HepG2 (cell line): ENCODE results near the gene RASSF7. TPM values are rescaled to one million over a fixed set of nuclear protein-coding genes. Genes with fewer than 3 reads are reported as not detected.

ENCODE experiments used
- ADNP ChIP-seq: sonication (generic); formaldehyde crosslinking; IDR thresholded peaks from 2 replicates; pipeline ENCODE4 v1.4.0; 2020; ENCODE audit warnings: missing genetic modification reagents
- BRD4 ChIP-seq: sonication (generic); formaldehyde crosslinking; IDR thresholded peaks from 2 replicates; pipeline ENCODE4 v1.4.0; 2020; ENCODE audit warnings: missing genetic modification reagents
- MIER2 ChIP-seq: IDR thresholded peaks from 2 replicates; pipeline ENCODE4 v1.6.1; 2016; ENCODE audit warnings: missing biosample characterization, missing genetic modification reagents
- PCBP1 ChIP-seq: fragments of 200-400 bp; formaldehyde crosslinking; IDR thresholded peaks from 2 replicates; pipeline ENCODE4 v1.6.1; 2017; ENCODE audit warnings: mild to moderate bottlenecking, low read depth, low read length, borderline replicate concordance
- RARG ChIP-seq: sonication (generic); formaldehyde crosslinking; IDR thresholded peaks from 2 replicates; pipeline ENCODE4 v1.4.0; 2020; ENCODE audit warnings: low read depth, mild to moderate bottlenecking, missing genetic modification reagents
- SMC3 ChIP-seq: IDR thresholded peaks from 2 replicates; pipeline ENCODE4 v1.6.1; 2011; ENCODE audit warnings: low read length, improper control_type of control experiment
- TOE1 ChIP-seq: sonication (generic); formaldehyde crosslinking; IDR thresholded peaks from 2 replicates; pipeline ENCODE4 v1.4.0; 2020; ENCODE audit warnings: mild to moderate bottlenecking, missing genetic modification reagents
- ZBED4 ChIP-seq: sonication (generic); formaldehyde crosslinking; IDR thresholded peaks from 2 replicates; pipeline ENCODE4 v1.4.0; 2020; ENCODE audit warnings: missing genetic modification reagents, borderline replicate concordance
- ZBTB33 ChIP-seq: sonication (generic); formaldehyde crosslinking; IDR thresholded peaks from 2 replicates; pipeline ENCODE4 v1.4.0; 2020; ENCODE audit warnings: missing genetic modification reagents
- ZFP36L2 ChIP-seq: sonication (generic); formaldehyde crosslinking; IDR thresholded peaks from 2 replicates; pipeline ENCODE4 v1.4.0; 2020; ENCODE audit warnings: missing genetic modification reagents
- ZNF20 ChIP-seq: sonication (generic); formaldehyde crosslinking; IDR thresholded peaks from 2 replicates; pipeline ENCODE4 v1.4.0; 2020; ENCODE audit warnings: mild to moderate bottlenecking, moderate library complexity, missing genetic modification reagents
- ZNF230 ChIP-seq: sonication (generic); formaldehyde crosslinking; IDR thresholded peaks from 2 replicates; pipeline ENCODE4 v1.4.0; 2020; ENCODE audit warnings: mild to moderate bottlenecking, missing genetic modification reagents
- ZNF256 ChIP-seq: sonication (generic); formaldehyde crosslinking; conservative IDR thresholded peaks from 2 replicates; pipeline ENCODE4 v1.4.0; 2020; ENCODE audit warnings: missing genetic modification reagents
- ZNF274 ChIP-seq: sonication (generic); formaldehyde crosslinking; IDR thresholded peaks from 2 replicates; pipeline ENCODE4 v1.5.1; 2020; ENCODE audit warnings: mild to moderate bottlenecking, missing genetic modification reagents
- ZNF883 ChIP-seq: sonication (generic); formaldehyde crosslinking; IDR thresholded peaks from 2 replicates; pipeline ENCODE4 v1.5.1; 2020; ENCODE audit warnings: mild to moderate bottlenecking, missing genetic modification reagents; ENCODE audit errors: not compliant biosample characterization
- polyA plus RNA-seq, 8 experiments: library from polyadenylated mRNA; depleted of rRNA in 3 of 8; stranded (reverse) in 7 of 8; unstranded in 1 of 8; fragments of >200 nt; fragmentation: Illumina TruSeq in 4 of 8; extraction: Trizol in 4 of 8; gene quantifications; 2 replicates each; pipeline versions ENCODE4 v1.2.1 to v1.2.3, GENCODE V29; 2011 to 2016; ENCODE audit warnings: low read depth in 4 of 8, missing spikeins in 1 of 8, mixed read lengths in 1 of 8; ENCODE audit not compliant: insufficient read depth in 1 of 8
- total RNA-seq, 5 experiments: library from RNA; depleted of rRNA; stranded (reverse); fragments of >200 nt; fragmentation: Illumina TruSeq; extraction: Trizol; gene quantifications; 2 replicates each; pipeline ENCODE4 v1.2.3, GENCODE V29; 2016; ENCODE audit warnings: low read depth in 1 of 5
- TF ChIP-seq, protein P1 (sequence below): sonication (generic); formaldehyde crosslinking; IDR thresholded peaks from 2 replicates; pipeline ENCODE4 v1.4.0; 2020; ENCODE audit warnings: mild to moderate bottlenecking, missing genetic modification reagents, borderline replicate concordance
- TF ChIP-seq, protein P2 (sequence below): sonication (generic); formaldehyde crosslinking; IDR thresholded peaks from 2 replicates; pipeline ENCODE4 v1.8.1; 2022; ENCODE audit warnings: mild to moderate bottlenecking, missing genetic modification reagents

The RASSF7 gene
- total and polyA plus RNA-seq, 2 of the 13 experiments (the other 11 are each of a cell fraction or from before 2014, with no cell fraction given), result 20.2 to 28.6 TPM

DNA sequence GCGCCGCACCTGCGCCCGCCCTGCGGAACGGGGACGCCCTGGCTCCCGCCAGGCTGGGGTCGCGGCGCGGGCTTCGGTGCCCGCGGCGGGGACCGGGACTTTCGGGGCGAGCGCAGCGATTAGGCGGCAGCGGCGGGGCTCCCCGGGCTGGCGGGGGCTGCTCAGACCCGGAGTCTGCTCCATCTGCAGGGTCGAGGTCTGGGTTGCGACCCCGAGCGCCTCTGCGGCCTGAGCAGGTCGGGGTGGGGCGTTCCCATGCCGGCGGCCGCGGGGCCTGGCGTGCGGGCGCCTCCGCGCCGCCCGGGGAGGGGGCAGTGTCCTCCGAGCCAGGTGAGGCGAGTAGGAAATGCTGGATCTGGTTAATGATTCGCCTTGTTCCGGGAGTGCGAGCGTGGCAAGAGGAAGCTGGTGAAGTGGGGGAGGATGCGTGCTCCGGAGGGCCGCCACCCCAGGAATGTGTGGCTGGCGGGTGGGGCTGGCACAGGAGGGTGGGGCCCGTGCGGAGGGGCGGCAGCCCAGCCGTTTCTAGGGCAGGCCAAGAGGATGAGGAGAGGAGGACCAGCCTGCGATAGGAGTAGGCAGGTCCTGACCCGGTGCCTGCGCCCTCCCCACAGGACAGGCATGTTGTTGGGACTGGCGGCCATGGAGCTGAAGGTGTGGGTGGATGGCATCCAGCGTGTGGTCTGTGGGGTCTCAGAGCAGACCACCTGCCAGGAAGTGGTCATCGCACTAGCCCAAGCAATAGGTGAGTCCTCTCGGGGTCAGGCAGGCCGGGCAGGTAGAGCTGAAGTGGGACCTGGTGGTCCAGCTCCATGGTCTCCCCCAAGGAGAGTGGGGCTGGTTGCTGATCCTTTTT, 606 bp downstream of the RASSF7 start (continued):
- TF ChIP-seq ZBED4 (CRISPR knock-in tag) (no peak), ZFP36L2 (CRISPR knock-in tag) (no peak), PCBP1 (no peak), ZNF883 (CRISPR knock-in tag) (no peak), ZNF256 (CRISPR knock-in tag) (no peak), MIER2 (CRISPR knock-in tag) (no peak), ZBTB33 (CRISPR knock-in tag) (no peak), SMC3 (no peak), ZNF274 (no peak), BRD4 (CRISPR knock-in tag) (no peak; the same call in 1 of the 2 replicates), ZNF230 (CRISPR knock-in tag) (no peak), TOE1 (CRISPR knock-in tag) (no peak), ZNF20 (CRISPR knock-in tag) (no peak), ADNP (CRISPR knock-in tag) (no peak), RARG (no peak)
- TF ChIP-seq, protein P1, sequence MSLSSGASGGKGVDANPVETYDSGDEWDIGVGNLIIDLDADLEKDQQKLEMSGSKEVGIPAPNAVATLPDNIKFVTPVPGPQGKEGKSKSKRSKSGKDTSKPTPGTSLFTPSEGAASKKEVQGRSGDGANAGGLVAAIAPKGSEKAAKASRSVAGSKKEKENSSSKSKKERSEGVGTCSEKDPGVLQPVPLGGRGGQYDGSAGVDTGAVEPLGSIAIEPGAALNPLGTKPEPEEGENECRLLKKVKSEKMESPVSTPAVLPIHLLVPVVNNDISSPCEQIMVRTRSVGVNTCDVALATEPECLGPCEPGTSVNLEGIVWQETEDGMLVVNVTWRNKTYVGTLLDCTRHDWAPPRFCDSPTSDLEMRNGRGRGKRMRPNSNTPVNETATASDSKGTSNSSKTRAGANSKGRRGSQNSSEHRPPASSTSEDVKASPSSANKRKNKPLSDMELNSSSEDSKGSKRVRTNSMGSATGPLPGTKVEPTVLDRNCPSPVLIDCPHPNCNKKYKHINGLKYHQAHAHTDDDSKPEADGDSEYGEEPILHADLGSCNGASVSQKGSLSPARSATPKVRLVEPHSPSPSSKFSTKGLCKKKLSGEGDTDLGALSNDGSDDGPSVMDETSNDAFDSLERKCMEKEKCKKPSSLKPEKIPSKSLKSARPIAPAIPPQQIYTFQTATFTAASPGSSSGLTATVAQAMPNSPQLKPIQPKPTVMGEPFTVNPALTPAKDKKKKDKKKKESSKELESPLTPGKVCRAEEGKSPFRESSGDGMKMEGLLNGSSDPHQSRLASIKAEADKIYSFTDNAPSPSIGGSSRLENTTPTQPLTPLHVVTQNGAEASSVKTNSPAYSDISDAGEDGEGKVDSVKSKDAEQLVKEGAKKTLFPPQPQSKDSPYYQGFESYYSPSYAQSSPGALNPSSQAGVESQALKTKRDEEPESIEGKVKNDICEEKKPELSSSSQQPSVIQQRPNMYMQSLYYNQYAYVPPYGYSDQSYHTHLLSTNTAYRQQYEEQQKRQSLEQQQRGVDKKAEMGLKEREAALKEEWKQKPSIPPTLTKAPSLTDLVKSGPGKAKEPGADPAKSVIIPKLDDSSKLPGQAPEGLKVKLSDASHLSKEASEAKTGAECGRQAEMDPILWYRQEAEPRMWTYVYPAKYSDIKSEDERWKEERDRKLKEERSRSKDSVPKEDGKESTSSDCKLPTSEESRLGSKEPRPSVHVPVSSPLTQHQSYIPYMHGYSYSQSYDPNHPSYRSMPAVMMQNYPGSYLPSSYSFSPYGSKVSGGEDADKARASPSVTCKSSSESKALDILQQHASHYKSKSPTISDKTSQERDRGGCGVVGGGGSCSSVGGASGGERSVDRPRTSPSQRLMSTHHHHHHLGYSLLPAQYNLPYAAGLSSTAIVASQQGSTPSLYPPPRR (CRISPR knock-in tag), result peak; percentile 41; the same call in 1 of the 2 replicates
- TF ChIP-seq, protein P2, sequence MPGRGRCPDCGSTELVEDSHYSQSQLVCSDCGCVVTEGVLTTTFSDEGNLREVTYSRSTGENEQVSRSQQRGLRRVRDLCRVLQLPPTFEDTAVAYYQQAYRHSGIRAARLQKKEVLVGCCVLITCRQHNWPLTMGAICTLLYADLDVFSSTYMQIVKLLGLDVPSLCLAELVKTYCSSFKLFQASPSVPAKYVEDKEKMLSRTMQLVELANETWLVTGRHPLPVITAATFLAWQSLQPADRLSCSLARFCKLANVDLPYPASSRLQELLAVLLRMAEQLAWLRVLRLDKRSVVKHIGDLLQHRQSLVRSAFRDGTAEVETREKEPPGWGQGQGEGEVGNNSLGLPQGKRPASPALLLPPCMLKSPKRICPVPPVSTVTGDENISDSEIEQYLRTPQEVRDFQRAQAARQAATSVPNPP (CRISPR knock-in tag), result no peak
